IPS-NIHi7 (cell line): Measurements from ENCODE around the gene ATP9A.
"Not testable (repeated sequence)": the region's sequence is repeated elsewhere in the genome, so short reads cannot be mapped to it uniquely, and the experiment has no call there.

Experiments used
- DNase-seq: peaks from one replicate; pipeline ENCODE4 v3.0.0; 2012; ENCODE audit warnings: mixed read lengths; ENCODE audit errors: extremely low spot score

Gene ATP9A

DNA sequence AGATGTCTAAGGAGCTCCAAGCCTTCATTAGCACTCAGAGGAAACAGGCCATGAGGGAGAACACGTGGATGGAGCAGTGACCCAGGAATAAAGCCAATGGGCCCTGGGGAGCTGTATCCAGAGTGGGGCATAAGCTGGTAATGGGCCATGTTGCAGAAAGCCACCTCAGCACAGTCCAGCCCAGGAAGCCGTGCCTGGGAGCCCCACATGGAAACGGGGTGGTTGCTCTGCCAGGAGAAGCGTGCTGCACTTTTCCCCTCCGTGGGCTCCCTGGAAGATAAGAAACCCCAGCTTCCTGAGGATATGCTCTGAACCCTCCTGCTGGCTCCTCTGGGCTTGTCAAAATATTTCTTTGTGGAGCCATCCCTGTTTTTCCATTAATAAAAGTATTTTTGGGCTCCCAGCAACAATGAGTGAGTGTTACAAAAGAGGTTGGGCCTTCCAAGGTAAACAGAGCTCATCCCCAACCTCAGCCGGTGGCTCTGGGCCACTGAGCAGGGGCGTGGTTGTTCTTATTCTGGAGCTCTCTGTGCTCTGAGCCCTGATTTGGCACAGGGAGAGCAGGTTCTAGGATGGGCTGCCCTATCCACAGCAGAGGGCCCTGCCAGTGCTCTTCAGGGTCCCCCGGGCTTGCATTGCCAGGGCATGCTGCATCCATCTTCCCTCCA is 194.5 kb downstream of the ATP9A start:
- no peak for DNase-seq

DNA sequence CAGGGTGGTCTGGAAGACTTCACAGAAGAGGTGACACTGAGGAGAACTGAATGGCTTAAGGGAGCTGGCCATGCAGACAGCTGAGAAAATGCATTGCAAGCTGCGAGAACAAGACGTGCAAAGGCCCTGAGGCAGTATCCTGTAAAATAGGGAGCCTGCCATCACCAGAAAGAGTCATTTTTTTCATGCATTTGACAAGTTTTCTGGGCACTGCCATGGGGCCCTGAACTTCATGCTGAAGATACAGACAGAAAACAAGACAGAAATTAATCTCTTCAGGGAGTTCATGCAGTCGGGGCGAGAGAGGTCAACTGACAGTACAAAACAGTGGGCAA is 196.8 kb downstream of the ATP9A start:
- no peak for DNase-seq

DNA sequence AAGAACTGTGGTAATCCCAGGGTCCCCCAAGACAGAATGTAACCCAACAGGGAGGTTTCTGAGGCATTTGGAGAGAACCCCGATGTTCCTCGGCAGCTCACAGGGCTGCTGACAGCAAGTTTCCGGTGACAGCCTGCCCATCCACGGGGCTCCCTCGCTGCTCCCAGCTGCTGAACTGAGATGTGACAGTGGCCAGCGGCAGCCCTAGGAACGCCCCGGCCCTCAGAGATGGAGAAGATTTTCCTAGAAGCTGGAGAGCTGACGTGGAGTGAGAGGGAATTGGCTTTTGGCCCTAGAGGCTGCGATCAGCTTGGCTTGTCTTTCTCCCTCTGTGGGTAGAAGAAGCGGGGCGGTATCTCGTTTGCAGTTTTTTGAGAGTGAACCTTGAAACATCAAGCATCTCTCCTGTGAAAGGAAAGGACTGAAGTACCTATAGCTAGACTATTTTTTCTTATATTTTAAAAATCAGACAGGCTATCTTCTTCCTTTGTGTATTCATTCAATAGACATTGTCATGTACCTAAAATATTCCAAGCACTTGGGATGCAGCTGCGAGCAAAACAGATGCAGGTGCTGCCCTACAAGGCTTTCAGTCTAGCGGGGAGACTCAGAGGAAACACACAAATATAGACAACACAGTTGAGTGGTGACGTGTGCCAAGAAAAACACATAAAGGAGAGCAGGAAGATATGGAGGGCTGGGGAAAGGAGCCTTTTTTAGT is 197.3 kb downstream of the ATP9A start:
- DNase-seq, result no peak

GRCh38 chr20:51569815-51570738 is 198.1 kb downstream of the ATP9A start:
- no peak for DNase-seq

DNA sequence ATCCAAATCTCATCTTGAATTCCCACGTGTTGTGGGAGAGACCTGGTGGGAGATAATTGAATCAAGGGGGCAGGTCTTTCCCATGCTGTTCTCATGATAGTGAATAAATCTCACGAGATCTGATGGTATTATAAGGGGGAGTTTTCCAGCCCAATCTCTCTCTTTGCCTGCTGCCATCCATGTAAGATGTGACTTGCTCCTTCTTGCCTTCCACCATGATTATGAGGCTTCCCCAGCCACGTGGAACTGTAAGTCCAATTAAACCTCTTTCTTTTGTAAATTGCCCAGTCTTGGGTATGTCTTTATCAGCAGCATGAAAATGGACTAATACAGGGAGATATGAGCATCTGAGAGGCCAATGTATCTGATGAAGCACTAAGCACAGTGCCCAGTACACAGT is 199.7 kb downstream of the ATP9A start:
- DNase-seq, result not testable (repeated sequence)

GRCh38 chr20:51567622-51568021 is 200.6 kb downstream of the ATP9A start:
- no peak for DNase-seq

GRCh38 chr20:51566594-51566993 is 201.6 kb downstream of the ATP9A start:
- no peak for DNase-seq

- no peak for DNase-seq
These were observed 202.7 kb downstream of the ATP9A start for GRCh38 chr20:51565298-51566144.

DNA sequence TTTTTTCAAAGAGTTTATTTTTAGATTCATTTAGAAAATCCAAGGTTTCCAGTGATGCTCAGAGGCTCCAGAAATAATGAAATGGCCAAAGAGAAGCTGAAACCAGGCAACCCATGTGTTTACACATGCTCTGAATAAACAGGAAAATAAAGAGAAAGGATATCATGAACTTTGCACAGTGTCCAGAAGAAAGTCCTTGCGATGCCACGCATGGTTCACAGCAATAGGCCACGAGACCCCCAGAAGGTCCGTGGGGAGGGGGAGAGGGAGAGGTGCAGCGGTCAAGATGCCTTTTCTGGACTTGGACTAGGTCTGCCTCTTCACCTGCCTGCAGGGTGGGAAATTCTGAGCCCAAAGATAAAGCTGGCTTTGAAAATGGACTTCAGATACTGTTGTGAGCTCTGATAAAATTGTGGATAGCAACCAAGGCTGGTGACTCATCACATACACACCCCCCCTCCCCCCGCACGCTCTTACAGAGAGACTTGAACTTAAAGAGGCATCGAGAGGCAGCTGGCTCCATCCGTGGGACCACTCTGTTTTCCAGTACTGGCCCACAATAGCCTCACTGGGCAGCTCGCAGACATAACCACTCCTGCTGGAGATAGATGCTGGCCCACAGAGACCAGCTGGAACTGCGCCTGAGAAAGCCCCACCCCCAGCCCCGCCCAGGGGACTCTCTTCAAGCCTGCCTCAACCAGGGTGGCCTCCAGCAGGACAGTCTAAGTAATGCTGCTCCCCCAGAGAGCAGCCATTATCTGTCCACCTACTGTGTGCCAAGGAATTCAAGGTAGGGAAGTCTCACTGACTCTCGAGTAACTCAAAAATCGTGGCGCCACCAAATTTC is 204.5 kb downstream of the ATP9A start:
- DNase-seq, result peak; percentile 69

DNA sequence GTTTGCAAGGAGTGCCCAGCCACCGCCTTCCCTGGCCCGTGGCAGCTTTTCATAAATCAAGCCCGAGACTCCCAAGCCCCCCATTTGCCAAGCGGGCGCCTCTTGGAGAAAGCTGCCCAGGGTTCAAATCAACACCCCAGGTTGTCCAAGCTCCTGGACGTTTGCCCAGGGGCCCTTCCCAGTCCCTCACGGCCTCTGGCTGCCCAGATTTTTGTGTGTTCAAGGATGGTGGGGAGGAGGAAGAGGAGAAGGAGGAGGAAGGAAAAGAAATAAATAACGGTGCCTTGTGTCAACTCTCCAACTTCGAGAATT is 205.1 kb downstream of the ATP9A start:
- DNase-seq, result no peak

GRCh38 chr20:51562332-51563173 is 205.6 kb downstream of the ATP9A start:
- peak; percentile 71 for DNase-seq

- DNase-seq, result no peak
These were observed 206.2 kb downstream of the ATP9A start for GRCh38 chr20:51562027-51562331.

DNA sequence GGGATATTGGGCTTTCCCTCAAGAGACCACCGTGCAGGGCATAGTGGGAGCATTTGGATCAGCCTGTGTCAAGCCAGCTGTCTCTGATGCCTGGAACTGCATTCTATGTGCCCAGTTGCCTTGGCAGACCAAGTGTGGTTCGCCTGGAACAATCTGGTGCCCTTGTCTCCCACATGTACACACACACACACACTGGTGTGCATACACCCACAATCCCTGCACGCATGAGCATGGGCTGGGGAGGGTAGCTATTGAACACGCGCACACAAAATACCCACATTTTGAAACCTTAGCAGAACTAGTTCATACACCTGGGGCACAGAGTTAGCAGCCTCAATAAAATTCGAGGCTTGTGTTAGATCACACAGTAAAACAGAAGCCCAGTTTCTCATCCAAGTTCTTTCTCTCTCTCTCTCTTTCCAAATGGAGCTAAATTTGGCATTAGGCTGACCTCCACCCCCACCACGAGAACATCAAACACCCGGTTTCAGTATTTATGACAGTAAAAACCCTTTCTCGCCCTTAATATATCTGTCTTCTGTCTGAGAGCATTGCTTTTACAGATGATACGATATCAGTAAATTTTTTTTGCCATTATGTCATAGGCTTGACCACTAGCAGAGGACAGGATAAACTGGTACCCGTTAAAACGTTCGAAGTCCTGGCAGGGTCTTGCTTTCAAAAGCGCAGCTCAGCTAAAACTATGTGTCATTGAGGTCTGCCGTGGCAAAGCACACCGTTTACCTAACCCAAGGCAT is 207.5 kb downstream of the ATP9A start:
- DNase-seq, result no peak

DNA sequence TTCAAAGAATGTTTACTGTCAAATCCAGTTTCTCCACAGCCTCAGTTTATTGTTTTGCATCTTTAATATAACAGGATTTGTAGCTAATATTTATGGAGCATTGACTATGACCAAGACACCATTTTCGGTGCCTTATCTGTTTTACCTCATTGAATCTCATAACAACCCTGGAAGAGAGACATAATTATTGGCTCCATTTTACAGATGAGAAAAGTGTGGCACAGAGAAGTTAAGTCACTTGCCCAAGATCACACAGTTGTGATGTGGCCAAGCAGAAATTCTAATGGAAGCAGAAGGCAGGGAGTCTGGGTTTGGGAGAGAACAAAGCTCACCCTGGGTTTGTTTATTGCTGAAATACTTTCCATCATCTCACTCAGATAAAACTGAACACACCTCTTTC is 208.1 kb downstream of the ATP9A start:
- DNase-seq, result no peak

- DNase-seq, result no peak
These were observed 213.5 kb downstream of the ATP9A start for GRCh38 chr20:51554538-51555165.

GRCh38 chr20:51553897-51554486 is 214.2 kb downstream of the ATP9A start:
- no peak for DNase-seq

DNA sequence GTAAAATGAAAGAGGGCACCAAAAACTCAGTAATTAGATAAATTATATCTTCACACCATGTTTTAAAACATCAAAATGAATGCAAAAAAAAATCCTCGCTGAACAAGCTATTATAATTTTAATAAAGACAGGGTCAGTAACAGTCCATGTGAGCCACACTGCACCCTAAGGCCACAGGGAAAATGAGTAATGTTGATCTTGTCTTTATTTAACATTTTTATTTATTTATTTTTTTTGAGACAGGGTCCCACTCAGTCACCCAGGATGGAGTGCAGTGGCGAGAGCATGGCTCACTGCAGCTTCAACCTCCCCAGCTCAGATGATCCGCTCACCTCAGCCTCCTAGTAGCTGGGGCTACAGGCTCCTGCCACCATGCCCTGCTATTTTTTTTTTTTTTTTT is 217.0 kb downstream of the ATP9A start:
- DNase-seq, result no peak

DNA sequence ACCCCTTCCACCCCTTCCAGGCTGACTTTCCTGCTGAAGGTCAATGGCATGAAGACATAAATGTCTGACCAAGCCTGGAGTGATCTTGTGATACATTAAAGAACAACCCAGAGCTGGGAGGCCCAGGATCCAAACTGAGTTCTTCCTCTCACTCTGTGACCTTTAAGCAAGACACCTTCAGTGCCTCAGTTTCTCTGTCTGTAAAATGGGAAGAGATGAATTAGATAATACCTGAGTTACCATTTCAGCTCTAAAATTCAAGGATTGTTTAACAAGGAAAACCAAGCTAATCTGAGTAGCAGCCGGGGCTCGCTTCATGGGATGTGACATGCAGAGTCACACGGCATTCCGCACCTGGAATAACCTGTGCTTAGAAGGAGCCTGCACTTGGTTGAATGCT is 218.7 kb downstream of the ATP9A start:
- DNase-seq, result no peak

GRCh38 chr20:51547951-51548350 is 220.2 kb downstream of the ATP9A start:
- DNase-seq, result no peak
